SK-N-SH (cell line): ENCODE measurements around the gene CCDC177. TPM values are rescaled to one million over a fixed set of nuclear protein-coding genes. Genes with fewer than 3 reads are reported as not detected.

ENCODE experiments used
- CTCF ChIA-PET: fragments of 300-600, 350-600 bp; formaldehyde crosslinking; extraction: SDS; loops from one replicate; lab custom pipeline; 2021; lab: Yijun Ruan, JAX
- POLR2A ChIA-PET: fragments of 350-600 bp; sonication (Branson Sonifier 250); formaldehyde crosslinking; extraction: SDS; loops from one replicate; lab custom pipeline; 2020; ENCODE audit warnings: antibody characterized with exemption, inconsistent platforms; lab: Yijun Ruan, JAX
- DNase-seq: peaks from one replicate; pipeline ENCODE4 v3.0.0; 2012
- H2AFZ ChIP-seq: fragments of 200-600 bp; sonication (generic); 2 replicates; pipeline ENCODE4 v1.8.1; 2016; ENCODE audit warnings: antibody characterized with exemption, mild to moderate bottlenecking, low read depth
- H3F3A ChIP-seq: fragments of 200-600 bp; sonication (generic); replicated peaks from 2 replicates; pipeline ENCODE3; 2016; ENCODE audit warnings: antibody characterized with exemption, mild to moderate bottlenecking; ENCODE audit not compliant: insufficient read depth
- H3K27ac ChIP-seq, 2 experiments: fragments of 200-500 bp in 1 of 2; fragments of 200-600 bp in 1 of 2; sonication (Bioruptor generic) in 1 of 2; sonication (generic), shearing (Covaris generic) in 1 of 2; 2 replicates each; pipeline versions ENCODE4 v1.5.1 to v1.6.1; 2014 to 2016; ENCODE audit warnings: low read depth in 2 of 2, inconsistent platforms in 1 of 2, low read length in 1 of 2, mild to moderate bottlenecking in 1 of 2, mixed read lengths in 1 of 2
- H3K27me3 ChIP-seq: fragments of 200-600 bp; sonication (generic), shearing (Covaris generic); 2 replicates; pipeline ENCODE4 v1.6.1; 2016; ENCODE audit warnings: mixed run types; ENCODE audit not compliant: insufficient read depth
- H3K36me3 ChIP-seq, 2 experiments: fragments of 200-500 bp in 1 of 2; fragments of 200-600 bp in 1 of 2; sonication (Bioruptor generic) in 1 of 2; sonication (generic) in 1 of 2; replicated peaks in 1 of 2; 2 replicates each; pipeline versions ENCODE3 to v1.5.1; 2014 to 2016; ENCODE audit warnings: low read length in 1 of 2, mild to moderate bottlenecking in 1 of 2; ENCODE audit not compliant: insufficient read depth in 2 of 2, control insufficient read depth in 1 of 2
- H3K4me1 ChIP-seq, 2 experiments: fragments of 200-500 bp in 1 of 2; fragments of 200-600 bp in 1 of 2; sonication (Bioruptor generic) in 1 of 2; sonication (generic), shearing (Covaris generic) in 1 of 2; 2 replicates each; pipeline versions ENCODE4 v1.5.1 to v1.6.1; 2014 to 2016; ENCODE audit warnings: low read depth in 1 of 2, low read length in 1 of 2, mixed run types in 1 of 2; ENCODE audit not compliant: insufficient read depth in 2 of 2, control insufficient read depth in 1 of 2
- H3K4me2 ChIP-seq: fragments of 200-600 bp; sonication (generic), shearing (Covaris generic); 2 replicates; pipeline ENCODE4 v1.6.1; 2017; ENCODE audit warnings: mixed run types
- H3K4me3 ChIP-seq, 2 experiments: fragments of 200-500 bp in 1 of 2; fragments of 200-600 bp in 1 of 2; sonication (Bioruptor generic) in 1 of 2; sonication (generic), shearing (Covaris generic) in 1 of 2; 2 replicates each; pipeline versions ENCODE4 v1.5.1 to v1.8.1; 2014 to 2016; ENCODE audit warnings: low read depth in 2 of 2, inconsistent platforms in 1 of 2, low read length in 1 of 2, mild to moderate bottlenecking in 1 of 2, mixed read lengths in 1 of 2, moderate library complexity in 1 of 2
- H3K79me2 ChIP-seq: fragments of 200-600 bp; sonication (generic); 2 replicates; pipeline ENCODE4 v1.8.1; 2017; ENCODE audit warnings: mild to moderate bottlenecking; ENCODE audit not compliant: insufficient read depth
- H3K9ac ChIP-seq: fragments of 200-600 bp; sonication (generic); 2 replicates; pipeline ENCODE4 v1.6.1; 2017; ENCODE audit warnings: mixed run types
- H3K9me2 ChIP-seq: fragments of 200-600 bp; sonication (generic); 2 replicates; pipeline ENCODE4 v1.6.1; 2017; ENCODE audit warnings: mixed run types
- H3K9me3 ChIP-seq: fragments of 200-600 bp; sonication (generic); 2 replicates; pipeline ENCODE4 v1.6.1; 2017; ENCODE audit warnings: mixed run types, mild to moderate bottlenecking, moderate library complexity
- H4K20me1 ChIP-seq: fragments of 200-600 bp; sonication (generic); 2 replicates; pipeline ENCODE4 v1.6.1; 2017; ENCODE audit warnings: mild to moderate bottlenecking, mixed run types; ENCODE audit not compliant: insufficient read depth
- CHD2 ChIP-seq: fragments of 150-350 bp; IDR thresholded peaks from 2 replicates; pipeline ENCODE4 v1.6.1; 2018; ENCODE audit warnings: low read length; ENCODE audit not compliant: partially characterized antibody
- ELF1 ChIP-seq: IDR thresholded peaks from 2 replicates; pipeline ENCODE4 v1.4.0; 2012
- GATA2 ChIP-seq: sonication (generic); formaldehyde crosslinking; IDR thresholded peaks from 2 replicates; pipeline ENCODE4 v1.5.0; 2020; ENCODE audit warnings: mild to moderate bottlenecking, missing genetic modification reagents
- JUND ChIP-seq: IDR thresholded peaks from 2 replicates; pipeline ENCODE4 v1.4.0; 2012
- MXI1 ChIP-seq: IDR thresholded peaks from 2 replicates; pipeline ENCODE4 v1.6.1; 2012; ENCODE audit warnings: mild to moderate bottlenecking, low read depth, low read length, improper control_type of control experiment
- NFIC ChIP-seq: IDR thresholded peaks from 2 replicates; pipeline ENCODE4 v1.4.0; 2012; ENCODE audit warnings: borderline replicate concordance
- POLR2AphosphoS5 ChIP-seq: IDR thresholded peaks from 2 replicates; pipeline ENCODE4 v1.6.1; 2012; ENCODE audit warnings: low read depth, low read length
- RAD21 ChIP-seq: IDR thresholded peaks from 2 replicates; pipeline ENCODE4 v1.6.1; 2012; ENCODE audit warnings: mild to moderate bottlenecking, low read length
- RFX5 ChIP-seq: IDR thresholded peaks from 2 replicates; pipeline ENCODE4 v1.6.1; 2012; ENCODE audit warnings: mild to moderate bottlenecking, improper control_type of control experiment, low read length
- TAF1 ChIP-seq: IDR thresholded peaks from 2 replicates; pipeline ENCODE4 v1.6.1; 2012; ENCODE audit warnings: low read depth, mild to moderate bottlenecking, low read length, moderate library complexity, borderline replicate concordance
- TCF12 ChIP-seq: IDR thresholded peaks from 2 replicates; pipeline ENCODE4 v1.4.0; 2012
- TEAD4 ChIP-seq: IDR thresholded peaks from 2 replicates; pipeline ENCODE4 v1.4.0; 2012; ENCODE audit warnings: mild to moderate bottlenecking, borderline replicate concordance; ENCODE audit not compliant: insufficient read depth
- YY1 ChIP-seq: IDR thresholded peaks from 2 replicates; pipeline ENCODE4 v1.4.0; 2012; ENCODE audit warnings: low read depth, mild to moderate bottlenecking
- WGBS: methylation state at CpG from one replicate; pipeline ENCODE4 v1.1.6; 2017; ENCODE audit warnings: low lambda C conversion rate; 5-methylcytosine and 5-hydroxymethylcytosine counted together
- polyA plus RNA-seq, 3 experiments: library from polyadenylated mRNA; depleted of rRNA; stranded (reverse); fragments of >200 nt; gene quantifications; 2 replicates each; pipeline ENCODE4 v1.2.3, GENCODE V29; 2012
- TF ChIP-seq, protein P1 (sequence below): IDR thresholded peaks from 2 replicates; pipeline ENCODE4 v1.4.0; 2012; ENCODE audit warnings: low read depth, borderline replicate concordance
- TF ChIP-seq, protein P2 (sequence below): fragments of 150-350 bp; IDR thresholded peaks from 2 replicates; pipeline ENCODE4 v1.6.1; 2017; ENCODE audit warnings: antibody characterized with exemption, low read length, low read depth, borderline replicate concordance
- TF ChIP-seq, protein P3 (sequence below): fragments of 200-600 bp; sonication (generic); IDR thresholded peaks from 2 replicates; pipeline ENCODE4 v1.6.1; 2017; ENCODE audit warnings: antibody characterized with exemption, mild to moderate bottlenecking, moderate library complexity
- TF ChIP-seq, protein P4 (sequence below): IDR thresholded peaks from 2 replicates; pipeline ENCODE4 v1.4.0; 2012; ENCODE audit warnings: low read depth, borderline replicate concordance
- TF ChIP-seq, protein P5 (sequence below): IDR thresholded peaks from 2 replicates; pipeline ENCODE4 v1.4.0; 2012; ENCODE audit warnings: low read depth

Gene CCDC177
- polyA plus RNA-seq, 1 of the 3 experiments (the other 2 are of a cell fraction) = not detected

DNA sequence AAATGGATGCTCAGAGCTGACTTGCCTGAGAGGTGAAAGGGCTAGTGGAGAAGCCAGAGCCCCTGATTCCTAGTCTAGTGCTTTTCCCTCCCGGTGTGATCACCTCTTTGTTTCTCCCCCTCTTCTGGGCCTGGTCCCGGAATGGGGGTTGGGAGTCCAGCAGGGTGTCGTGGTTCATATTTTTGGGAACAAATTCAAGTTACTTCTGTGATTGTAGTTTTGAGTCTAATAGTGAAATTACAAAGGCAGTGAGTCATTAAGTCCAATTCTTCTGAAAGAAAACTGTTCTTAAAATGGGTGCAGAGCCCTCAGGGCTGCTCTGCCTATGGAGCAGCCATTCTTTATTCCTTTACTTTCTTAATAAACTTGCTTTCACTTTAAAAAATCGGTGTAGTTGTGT lies 44.3 kb upstream of the CCDC177 start:
- Histone ChIP-seq H3K4me2 (peak overlapping the region; percentile 22; the same call in 1 of the 2 replicates), H3F3A (peaks cover 11% of the 10 kb centered on the region), H4K20me1 (no peaks in the 10 kb centered on the region), H3K27ac (no peak overlapping the region), H3K4me3 (no peak overlapping the region), H3K79me2 (peaks cover 66% of the 10 kb centered on the region), H3K4me1 (peaks cover 12% of the 10 kb centered on the region in 2 experiments; a peak in 3 of 4 replicates), H3K9me2 (no peaks in the 10 kb centered on the region), H3K36me3 (no peaks in the 10 kb centered on the region), H2AFZ (no peak overlapping the region), H3K9ac (no peak overlapping the region), H3K9me3 (no peaks in the 10 kb centered on the region), H3K27me3 (no peaks in the 10 kb centered on the region)
- CTCF ChIA-PET = no interaction called here
- POLR2A ChIA-PET = no interaction called here
- TF ChIP-seq, protein P1, sequence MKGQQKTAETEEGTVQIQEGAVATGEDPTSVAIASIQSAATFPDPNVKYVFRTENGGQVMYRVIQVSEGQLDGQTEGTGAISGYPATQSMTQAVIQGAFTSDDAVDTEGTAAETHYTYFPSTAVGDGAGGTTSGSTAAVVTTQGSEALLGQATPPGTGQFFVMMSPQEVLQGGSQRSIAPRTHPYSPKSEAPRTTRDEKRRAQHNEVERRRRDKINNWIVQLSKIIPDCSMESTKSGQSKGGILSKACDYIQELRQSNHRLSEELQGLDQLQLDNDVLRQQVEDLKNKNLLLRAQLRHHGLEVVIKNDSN = no peak
- TF ChIP-seq TEAD4 (no peak), POLR2AphosphoS5 (no peak), TCF12 (no peak), MXI1 (no peak), YY1 (no peak), ELF1 (no peak), GATA2 (no peak), TAF1 (no peak), NFIC (no peak), RAD21 (no peak), RFX5 (no peak), CHD2 (no peak), JUND (no peak)
- TF ChIP-seq, protein P2, sequence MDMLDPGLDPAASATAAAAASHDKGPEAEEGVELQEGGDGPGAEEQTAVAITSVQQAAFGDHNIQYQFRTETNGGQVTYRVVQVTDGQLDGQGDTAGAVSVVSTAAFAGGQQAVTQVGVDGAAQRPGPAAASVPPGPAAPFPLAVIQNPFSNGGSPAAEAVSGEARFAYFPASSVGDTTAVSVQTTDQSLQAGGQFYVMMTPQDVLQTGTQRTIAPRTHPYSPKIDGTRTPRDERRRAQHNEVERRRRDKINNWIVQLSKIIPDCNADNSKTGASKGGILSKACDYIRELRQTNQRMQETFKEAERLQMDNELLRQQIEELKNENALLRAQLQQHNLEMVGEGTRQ = no peak
- TF ChIP-seq, protein P3, sequence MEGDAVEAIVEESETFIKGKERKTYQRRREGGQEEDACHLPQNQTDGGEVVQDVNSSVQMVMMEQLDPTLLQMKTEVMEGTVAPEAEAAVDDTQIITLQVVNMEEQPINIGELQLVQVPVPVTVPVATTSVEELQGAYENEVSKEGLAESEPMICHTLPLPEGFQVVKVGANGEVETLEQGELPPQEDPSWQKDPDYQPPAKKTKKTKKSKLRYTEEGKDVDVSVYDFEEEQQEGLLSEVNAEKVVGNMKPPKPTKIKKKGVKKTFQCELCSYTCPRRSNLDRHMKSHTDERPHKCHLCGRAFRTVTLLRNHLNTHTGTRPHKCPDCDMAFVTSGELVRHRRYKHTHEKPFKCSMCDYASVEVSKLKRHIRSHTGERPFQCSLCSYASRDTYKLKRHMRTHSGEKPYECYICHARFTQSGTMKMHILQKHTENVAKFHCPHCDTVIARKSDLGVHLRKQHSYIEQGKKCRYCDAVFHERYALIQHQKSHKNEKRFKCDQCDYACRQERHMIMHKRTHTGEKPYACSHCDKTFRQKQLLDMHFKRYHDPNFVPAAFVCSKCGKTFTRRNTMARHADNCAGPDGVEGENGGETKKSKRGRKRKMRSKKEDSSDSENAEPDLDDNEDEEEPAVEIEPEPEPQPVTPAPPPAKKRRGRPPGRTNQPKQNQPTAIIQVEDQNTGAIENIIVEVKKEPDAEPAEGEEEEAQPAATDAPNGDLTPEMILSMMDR = no peak
- TF ChIP-seq, protein P4, sequence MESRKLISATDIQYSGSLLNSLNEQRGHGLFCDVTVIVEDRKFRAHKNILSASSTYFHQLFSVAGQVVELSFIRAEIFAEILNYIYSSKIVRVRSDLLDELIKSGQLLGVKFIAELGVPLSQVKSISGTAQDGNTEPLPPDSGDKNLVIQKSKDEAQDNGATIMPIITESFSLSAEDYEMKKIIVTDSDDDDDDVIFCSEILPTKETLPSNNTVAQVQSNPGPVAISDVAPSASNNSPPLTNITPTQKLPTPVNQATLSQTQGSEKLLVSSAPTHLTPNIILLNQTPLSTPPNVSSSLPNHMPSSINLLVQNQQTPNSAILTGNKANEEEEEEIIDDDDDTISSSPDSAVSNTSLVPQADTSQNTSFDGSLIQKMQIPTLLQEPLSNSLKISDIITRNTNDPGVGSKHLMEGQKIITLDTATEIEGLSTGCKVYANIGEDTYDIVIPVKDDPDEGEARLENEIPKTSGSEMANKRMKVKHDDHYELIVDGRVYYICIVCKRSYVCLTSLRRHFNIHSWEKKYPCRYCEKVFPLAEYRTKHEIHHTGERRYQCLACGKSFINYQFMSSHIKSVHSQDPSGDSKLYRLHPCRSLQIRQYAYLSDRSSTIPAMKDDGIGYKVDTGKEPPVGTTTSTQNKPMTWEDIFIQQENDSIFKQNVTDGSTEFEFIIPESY = no peak
- TF ChIP-seq, protein P5, sequence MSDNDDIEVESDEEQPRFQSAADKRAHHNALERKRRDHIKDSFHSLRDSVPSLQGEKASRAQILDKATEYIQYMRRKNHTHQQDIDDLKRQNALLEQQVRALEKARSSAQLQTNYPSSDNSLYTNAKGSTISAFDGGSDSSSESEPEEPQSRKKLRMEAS = no peak
- WGBS = 69% methylated on average over 4 of the region's 4 CpGs
- DNase-seq = no peak
